GM21360 (cell line): ENCODE data around the gene YWHAG.

Source experiments
- ATAC-seq: cut with Tn5 transposase; IDR thresholded peaks from one replicate; pipeline ENCODE4 v1.9.1; 2021; ENCODE audit warnings: mild to moderate bottlenecking, moderate library complexity; ENCODE audit not compliant: unreplicated experiment

The YWHAG gene

DNA sequence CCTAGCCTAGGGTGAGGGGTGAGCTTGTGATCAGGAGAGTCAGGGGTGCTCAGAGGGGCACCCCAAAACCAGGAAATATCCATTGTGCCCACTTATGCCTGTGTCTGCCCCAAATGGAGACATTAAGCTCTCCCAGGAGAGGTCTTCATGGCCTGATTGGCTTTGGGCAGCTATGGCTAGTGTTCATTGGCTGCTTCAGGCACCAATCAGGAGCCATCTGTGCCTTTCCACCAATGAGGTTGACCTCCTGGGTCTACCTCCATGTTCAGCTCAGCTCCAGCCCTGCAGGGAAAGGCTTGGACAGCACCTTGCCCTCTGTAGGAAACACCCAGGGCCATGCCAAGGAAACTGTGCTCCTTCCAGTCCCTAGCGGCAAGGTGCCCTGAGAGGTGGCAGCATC lies 80.3 kb downstream of the YWHAG start:
- no peak for ATAC-seq
